ENCODE measurements around the gene SPACA6.

GRCh38 chr19:51686171-51686570 lies 7.0 kb upstream of the SPACA6 start:
- TF ChIP-seq CTCF (optimal IDR thresholded peaks at IDR 0.05 in 1 of 3, IDR thresholded peaks at IDR 0.05 in 1 of 3, conservative IDR thresholded peaks at IDR 0.05 in 1 of 3; ENCODE audit: extremely low read depth in 1 of 3, insufficient read depth in 2 of 3, low read length in 3 of 3) (no peak), EZH2 (IDR thresholded peaks at IDR 0.05; ENCODE audit: low read length) (no peak)

All from keratinocyte (primary cell).